Lower lobe of right lung (tissue), 2 donors: ENCODE measurements around the gene GLDC. TPM values are rescaled to one million over a fixed set of nuclear protein-coding genes. Genes with fewer than 3 reads are reported as not detected.

Source experiments
- ATAC-seq, 2 donors: fragments of 200-7000 bp; cut with Tn5 transposase; one replicate each; pipeline ENCODE4 v1.9.1; 2020 to 2022; ENCODE audit warnings: mild to moderate bottlenecking in 2 of 2, moderate library complexity in 2 of 2
- DNase-seq: peaks from one replicate; pipeline ENCODE4 v3.0.0-alpha.2; 2020
- H3K27ac ChIP-seq: fragments of 200-600 bp; one replicate; pipeline ENCODE4 v1.8.0; 2022
- H3K27me3 ChIP-seq: fragments of 200-600 bp; one replicate; pipeline ENCODE4 v1.8.0; 2022; ENCODE audit warnings: low read depth
- H3K36me3 ChIP-seq: fragments of 200-600 bp; one replicate; pipeline ENCODE4 v1.8.0; 2022; ENCODE audit warnings: mild to moderate bottlenecking
- H3K4me1 ChIP-seq: fragments of 200-600 bp; one replicate; pipeline ENCODE4 v1.8.0; 2022
- H3K4me3 ChIP-seq: fragments of 200-600 bp; one replicate; pipeline ENCODE4 v1.8.0; 2022; ENCODE audit warnings: mild to moderate bottlenecking
- H3K9me3 ChIP-seq: fragments of 200-600 bp; one replicate; pipeline ENCODE4 v1.8.0; 2022
- intact Hi-C: fragments of 100-400 bp; cut with DNase I; formaldehyde crosslinking; loops from one replicate; pipeline ENCODE4 v1.11.0; 2022
- total RNA-seq: library from RNA; stranded (reverse); fragmentation: NEBNext Ultra II Directional; extraction: Animal tissue kit (Norgen Biotek cat#: 25700); gene quantifications from one replicate; pipeline ENCODE4 v1.2.1, GENCODE V29; 2021
- TF ChIP-seq, protein P1 (sequence below): fragments of 200-600 bp; IDR thresholded peaks from one replicate; pipeline ENCODE4 v1.8.0; 2022; ENCODE audit warnings: antibody characterized with exemption, mild to moderate bottlenecking
- donor health status: DM: no; HTN: yes; CAD: no; lungs with severe emphysema.

The GLDC gene
- total RNA-seq, 1 donor from 2014 or later, result 0.77 TPM

DNA sequence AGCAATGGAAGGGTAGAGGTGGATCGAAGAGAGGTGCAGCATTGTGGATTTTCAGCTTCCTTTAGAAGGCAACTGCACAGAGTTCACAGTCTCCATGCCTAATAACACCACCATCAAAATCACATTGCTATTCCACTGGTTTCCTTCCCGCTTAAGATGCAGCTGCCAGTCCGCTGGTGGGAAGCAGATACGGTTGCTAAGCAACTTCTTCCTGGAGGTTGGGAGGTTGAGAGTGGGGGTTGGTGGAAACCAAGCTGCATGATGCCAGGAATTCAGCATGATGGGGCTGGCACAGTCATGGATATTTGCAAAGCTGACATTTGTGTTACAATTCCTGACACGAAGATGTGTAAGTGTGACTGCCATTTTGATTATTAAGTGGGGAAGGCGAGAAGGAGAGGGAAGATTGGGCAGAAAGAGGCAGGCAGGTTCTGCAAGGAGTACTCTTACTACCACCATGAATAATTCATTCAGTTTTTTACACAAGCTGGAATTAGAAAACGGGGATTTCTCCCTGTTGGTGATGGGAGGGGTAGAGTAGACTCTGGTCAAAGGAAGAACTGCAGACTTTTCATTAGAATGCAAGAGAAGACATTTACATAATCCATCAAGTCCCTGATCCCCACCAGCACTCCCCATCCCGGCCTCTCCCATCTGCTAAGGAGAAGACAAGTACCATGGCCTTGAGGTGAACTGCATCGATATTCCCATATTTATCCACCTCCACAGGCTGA is 87.5 kb downstream of the GLDC start:
- ATAC-seq, result no peak
- Histone ChIP-seq H3K27ac (no peak overlapping the region), H3K4me3 (no peak overlapping the region), H3K4me1 (no peaks in the 10 kb centered on the region), H3K36me3 (no peaks in the 10 kb centered on the region), H3K9me3 (no peaks in the 10 kb centered on the region), H3K27me3 (no peaks in the 10 kb centered on the region)
- intact Hi-C loops, result no loop called here
- DNase-seq, result no peak
- TF ChIP-seq, protein P1, sequence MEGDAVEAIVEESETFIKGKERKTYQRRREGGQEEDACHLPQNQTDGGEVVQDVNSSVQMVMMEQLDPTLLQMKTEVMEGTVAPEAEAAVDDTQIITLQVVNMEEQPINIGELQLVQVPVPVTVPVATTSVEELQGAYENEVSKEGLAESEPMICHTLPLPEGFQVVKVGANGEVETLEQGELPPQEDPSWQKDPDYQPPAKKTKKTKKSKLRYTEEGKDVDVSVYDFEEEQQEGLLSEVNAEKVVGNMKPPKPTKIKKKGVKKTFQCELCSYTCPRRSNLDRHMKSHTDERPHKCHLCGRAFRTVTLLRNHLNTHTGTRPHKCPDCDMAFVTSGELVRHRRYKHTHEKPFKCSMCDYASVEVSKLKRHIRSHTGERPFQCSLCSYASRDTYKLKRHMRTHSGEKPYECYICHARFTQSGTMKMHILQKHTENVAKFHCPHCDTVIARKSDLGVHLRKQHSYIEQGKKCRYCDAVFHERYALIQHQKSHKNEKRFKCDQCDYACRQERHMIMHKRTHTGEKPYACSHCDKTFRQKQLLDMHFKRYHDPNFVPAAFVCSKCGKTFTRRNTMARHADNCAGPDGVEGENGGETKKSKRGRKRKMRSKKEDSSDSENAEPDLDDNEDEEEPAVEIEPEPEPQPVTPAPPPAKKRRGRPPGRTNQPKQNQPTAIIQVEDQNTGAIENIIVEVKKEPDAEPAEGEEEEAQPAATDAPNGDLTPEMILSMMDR, result no peak

DNA sequence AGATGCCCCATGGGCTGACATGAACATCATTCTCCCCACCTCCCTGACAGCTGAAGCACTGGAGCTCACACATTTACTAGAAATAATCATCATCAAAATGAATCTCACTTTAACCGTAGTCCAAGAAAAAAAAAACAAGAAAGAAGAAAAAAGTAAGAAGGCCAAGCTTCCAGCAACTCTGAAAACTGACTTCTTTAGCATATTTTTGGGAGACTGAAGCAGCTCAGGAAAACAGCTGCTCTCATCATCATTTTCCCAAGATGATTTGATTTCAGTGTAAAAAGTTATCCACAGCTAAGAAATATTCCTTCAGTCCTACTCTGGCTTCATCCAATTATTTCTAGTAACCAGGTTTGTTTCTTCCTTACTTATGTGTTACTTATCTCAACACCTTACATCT is 91.7 kb downstream of the GLDC start:
- no peaks in the 10 kb centered on the region for H3K36me3 ChIP-seq
- H3K9me3 ChIP-seq, result no peaks in the 10 kb centered on the region
- TF ChIP-seq, protein P1, result no peak
- H3K27ac ChIP-seq, result no peak overlapping the region
- H3K4me1 ChIP-seq, result no peaks in the 10 kb centered on the region
- no peak overlapping the region for H3K4me3 ChIP-seq
- no peaks in the 10 kb centered on the region for H3K27me3 ChIP-seq
- intact Hi-C loops, result no loop called here
- DNase-seq (no peak), ATAC-seq (no peak)

DNA sequence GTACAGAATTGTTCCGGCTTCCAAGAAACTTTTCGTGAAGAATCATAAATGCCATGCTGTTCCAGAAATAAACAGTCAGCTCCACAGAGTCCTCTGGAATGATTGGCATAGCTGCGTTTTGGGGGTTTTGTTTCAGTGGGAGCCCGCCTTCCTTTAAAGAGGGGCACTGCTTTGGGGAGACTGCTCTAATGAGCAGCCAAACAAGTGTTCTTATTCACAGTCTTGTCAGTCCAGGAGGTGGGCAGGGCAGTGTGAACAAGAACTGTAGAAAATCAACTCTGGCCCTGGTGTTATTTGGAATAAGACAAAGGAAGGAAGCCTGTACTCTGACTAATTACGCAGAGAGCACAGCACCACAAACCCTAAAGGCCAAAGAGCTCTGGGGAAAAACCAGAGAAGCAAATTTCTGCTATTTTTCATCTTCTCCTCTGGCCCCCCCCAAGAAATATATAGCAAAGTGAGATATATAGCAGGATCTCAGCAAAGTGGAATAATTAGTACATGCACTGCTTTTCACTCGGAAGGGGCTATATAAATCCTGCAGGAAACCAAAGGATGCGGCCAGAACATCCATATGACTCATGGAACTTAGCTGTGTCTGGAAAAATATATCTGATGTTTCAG is 92.9 kb downstream of the GLDC start:
- H3K27me3 ChIP-seq, result no peaks in the 10 kb centered on the region
- no peaks in the 10 kb centered on the region for H3K4me1 ChIP-seq
- no peaks in the 10 kb centered on the region for H3K36me3 ChIP-seq
- no peaks in the 10 kb centered on the region for H3K9me3 ChIP-seq
- H3K27ac ChIP-seq, result no peak overlapping the region
- no peak overlapping the region for H3K4me3 ChIP-seq
- ATAC-seq (no peak), DNase-seq (no peak)
- intact Hi-C loops, result no loop called here
- TF ChIP-seq, protein P1, result no peak

DNA sequence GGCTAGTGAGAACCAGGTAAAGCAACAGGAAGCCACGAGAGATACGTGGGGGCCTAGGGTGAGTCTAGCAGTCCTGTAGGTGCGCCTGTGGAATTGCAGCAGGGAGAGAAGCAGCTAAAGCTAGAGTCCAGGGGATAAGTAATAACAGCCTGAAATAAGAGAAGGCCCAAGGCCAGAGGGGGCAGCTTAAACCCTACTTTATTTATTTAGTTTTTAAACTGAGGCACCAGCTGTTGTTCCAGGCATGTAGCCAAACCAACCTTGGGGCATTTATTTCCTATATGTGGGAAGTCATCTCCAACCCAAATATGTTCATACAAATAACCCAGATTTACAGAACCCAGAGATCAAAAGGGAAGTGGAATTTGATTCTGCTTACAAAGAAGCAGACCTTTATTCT is 93.5 kb downstream of the GLDC start:
- no peaks in the 10 kb centered on the region for H3K27me3 ChIP-seq
- ATAC-seq (no peak), DNase-seq (no peak)
- H3K4me3 ChIP-seq, result no peak overlapping the region
- TF ChIP-seq, protein P1, result no peak
- H3K27ac ChIP-seq, result no peak overlapping the region
- intact Hi-C loops, result no loop called here
- no peaks in the 10 kb centered on the region for H3K9me3 ChIP-seq
- H3K36me3 ChIP-seq, result no peaks in the 10 kb centered on the region
- no peaks in the 10 kb centered on the region for H3K4me1 ChIP-seq

DNA sequence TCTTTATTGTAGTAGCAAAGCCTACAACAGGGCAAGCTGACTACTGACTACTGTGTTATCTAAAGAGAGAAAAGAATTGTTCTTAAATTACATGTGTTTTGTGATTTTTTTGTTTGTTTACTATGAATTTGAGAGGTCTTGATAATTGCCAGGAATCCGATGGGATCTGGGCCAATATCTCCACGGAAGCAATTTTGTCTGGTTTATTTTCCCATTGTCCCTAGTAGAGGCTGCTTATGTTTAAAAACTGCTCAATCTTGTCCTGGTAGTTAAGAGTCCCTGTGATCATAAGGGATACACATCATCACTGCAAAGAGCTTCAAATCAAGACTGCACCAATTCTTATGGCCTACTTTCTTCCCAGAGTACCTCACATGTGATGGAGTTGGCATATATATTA is 94.4 kb downstream of the GLDC start:
- H3K27ac ChIP-seq, result no peak overlapping the region
- no peak for ATAC-seq
- no peaks in the 10 kb centered on the region for H3K4me1 ChIP-seq
- no peaks in the 10 kb centered on the region for H3K27me3 ChIP-seq
- H3K9me3 ChIP-seq, result no peaks in the 10 kb centered on the region
- TF ChIP-seq, protein P1, result no peak
- DNase-seq, result no peak
- intact Hi-C loops, result no loop called here
- no peaks in the 10 kb centered on the region for H3K36me3 ChIP-seq
- no peak overlapping the region for H3K4me3 ChIP-seq
